ENCODE data around the gene ENKD1. TPM values are rescaled to one million over a fixed set of nuclear protein-coding genes. Genes with fewer than 3 reads are reported as not detected.

ENKD1 gene
- polyA plus RNA-seq, 1 donor, result 12.1 TPM

- H3K9me3 ChIP-seq (ENCODE audit: control insufficient read depth, low read depth, low read length), result no peaks in the 10 kb centered on the region
- no CpG with 5 or more reads among the region's 6 CpGs for WGBS (ENCODE audit: insufficient coverage, low lambda C conversion rate)
- H3K4me1 ChIP-seq (ENCODE audit: control insufficient read depth, insufficient read depth, low read length), result peaks cover 28% of the 10 kb centered on the region
- DNase-seq, result no peak
- no peak overlapping the region for H3K4me3 ChIP-seq (ENCODE audit: low read length)
- H3K27ac ChIP-seq (ENCODE audit: low read length), result no peak overlapping the region
- peaks cover 5% of the 10 kb centered on the region for H3K36me3 ChIP-seq (ENCODE audit: control insufficient read depth, insufficient read depth, low read length)
- peaks cover under 1% of the 10 kb centered on the region for H3K27me3 ChIP-seq (ENCODE audit: control insufficient read depth, insufficient read depth, low read length)
These were observed 2.7 kb downstream of the ENKD1 start for GRCh38 chr16:67663877-67664222.

GRCh38 chr16:67663151-67663876 is 3.2 kb downstream of the ENKD1 start:
- no peaks in the 10 kb centered on the region for H3K27me3 ChIP-seq (ENCODE audit: control insufficient read depth, insufficient read depth, low read length)
- WGBS (ENCODE audit: insufficient coverage, low lambda C conversion rate), result no CpG with 5 or more reads among the region's 25 CpGs
- peaks cover 8% of the 10 kb centered on the region for H3K36me3 ChIP-seq (ENCODE audit: control insufficient read depth, insufficient read depth, low read length)
- no peaks in the 10 kb centered on the region for H3K9me3 ChIP-seq (ENCODE audit: control insufficient read depth, low read depth, low read length)
- no peak for DNase-seq
- no peak overlapping the region for H3K27ac ChIP-seq (ENCODE audit: low read length)
- peaks cover 30% of the 10 kb centered on the region for H3K4me1 ChIP-seq (ENCODE audit: control insufficient read depth, insufficient read depth, low read length)
- no peak overlapping the region for H3K4me3 ChIP-seq (ENCODE audit: low read length)

GRCh38 chr16:67662653-67663010 is 3.9 kb downstream of the ENKD1 start:
- Histone ChIP-seq H3K4me3 (ENCODE audit: low read length) (no peak overlapping the region), H3K27me3 (ENCODE audit: control insufficient read depth, insufficient read depth, low read length) (no peaks in the 10 kb centered on the region), H3K27ac (ENCODE audit: low read length) (no peak overlapping the region), H3K36me3 (ENCODE audit: control insufficient read depth, insufficient read depth, low read length) (peaks cover 14% of the 10 kb centered on the region), H3K4me1 (ENCODE audit: control insufficient read depth, insufficient read depth, low read length) (peaks cover 28% of the 10 kb centered on the region), H3K9me3 (ENCODE audit: control insufficient read depth, low read depth, low read length) (no peaks in the 10 kb centered on the region)
- DNase-seq, result no peak

- 100% methylated on average over 1 of the region's 34 CpGs for WGBS (ENCODE audit: insufficient coverage, low lambda C conversion rate)
- no peak overlapping the region for H3K27ac ChIP-seq (ENCODE audit: low read length)
These were observed 4.5 kb downstream of the ENKD1 start for GRCh38 chr16:67661886-67662652.

GRCh38 chr16:67661101-67661761 is 5.3 kb downstream of the ENKD1 start:
- Histone ChIP-seq H3K4me1 (ENCODE audit: control insufficient read depth, insufficient read depth, low read length) (peaks cover 23% of the 10 kb centered on the region), H3K27ac (ENCODE audit: low read length) (peak overlapping the region; percentile 70), H3K9me3 (ENCODE audit: control insufficient read depth, low read depth, low read length) (no peaks in the 10 kb centered on the region), H3K27me3 (ENCODE audit: control insufficient read depth, insufficient read depth, low read length) (no peaks in the 10 kb centered on the region), H3K4me3 (ENCODE audit: low read length) (peak overlapping the region; percentile 40), H3K36me3 (ENCODE audit: control insufficient read depth, insufficient read depth, low read length) (peaks cover 19% of the 10 kb centered on the region)
- no peak for DNase-seq
- no CpG with 5 or more reads among the region's 39 CpGs for WGBS (ENCODE audit: insufficient coverage, low lambda C conversion rate)

More at GRCh38 chr16:67661886-67662652, 4.5 kb downstream of the ENKD1 start:
- no peaks in the 10 kb centered on the region for H3K27me3 ChIP-seq (ENCODE audit: control insufficient read depth, insufficient read depth, low read length)
- H3K4me1 ChIP-seq (ENCODE audit: control insufficient read depth, insufficient read depth, low read length), result peaks cover 23% of the 10 kb centered on the region
- peaks cover 19% of the 10 kb centered on the region for H3K36me3 ChIP-seq (ENCODE audit: control insufficient read depth, insufficient read depth, low read length)
- no peak for DNase-seq
- no peaks in the 10 kb centered on the region for H3K9me3 ChIP-seq (ENCODE audit: control insufficient read depth, low read depth, low read length)
- H3K4me3 ChIP-seq (ENCODE audit: low read length), result no peak overlapping the region

- Histone ChIP-seq H3K27me3 (ENCODE audit: control insufficient read depth, insufficient read depth, low read length) (peaks cover 4% of the 10 kb centered on the region), H3K4me3 (ENCODE audit: low read length) (peak within 1 kb of the TSS; percentile 93), H3K4me1 (ENCODE audit: control insufficient read depth, insufficient read depth, low read length) (peaks cover 17% of the 10 kb centered on the region), H3K27ac (ENCODE audit: low read length) (peak within 1 kb of the TSS; percentile 89), H3K9me3 (ENCODE audit: control insufficient read depth, low read depth, low read length) (no peaks in the 10 kb centered on the region), H3K36me3 (ENCODE audit: control insufficient read depth, insufficient read depth, low read length) (peaks cover 19% of the 10 kb centered on the region)
- WGBS (ENCODE audit: insufficient coverage, low lambda C conversion rate), result no CpG with 5 or more reads among the region's 48 CpGs
- peak; percentile 93 to 94 for DNase-seq
These were observed 6.0 kb downstream of the ENKD1 start, which contains the start of gene PARD6A for GRCh38 chr16:67660564-67661028. Gene PARD6A (plus strand): TSS chr16:67660960. CDS start chr16:67661039, 79 bp downstream.

- no CpG with 5 or more reads among the region's 83 CpGs for WGBS (ENCODE audit: insufficient coverage, low lambda C conversion rate)
These were observed 6.6 kb downstream of the ENKD1 start, which contains the start of gene ACD for GRCh38 chr16:67659675-67660563. Gene ACD (minus strand): TSS chr16:67660260. CDS start chr16:67660220, 40 bp downstream.

GRCh38 chr16:67658849-67659674 is 7.5 kb downstream of the ENKD1 start:
- Histone ChIP-seq H3K9me3 (ENCODE audit: control insufficient read depth, low read depth, low read length) (no peaks in the 10 kb centered on the region), H3K27me3 (ENCODE audit: control insufficient read depth, insufficient read depth, low read length) (peaks cover 19% of the 10 kb centered on the region), H3K4me3 (ENCODE audit: low read length) (peak overlapping the region; percentile 93), H3K27ac (ENCODE audit: low read length) (no peak overlapping the region), H3K36me3 (ENCODE audit: control insufficient read depth, insufficient read depth, low read length) (peaks cover 19% of the 10 kb centered on the region), H3K4me1 (ENCODE audit: control insufficient read depth, insufficient read depth, low read length) (peaks cover 17% of the 10 kb centered on the region)
- WGBS (ENCODE audit: insufficient coverage, low lambda C conversion rate), result no CpG with 5 or more reads among the region's 21 CpGs
- no peak for DNase-seq

More at GRCh38 chr16:67659675-67660563, 6.6 kb downstream of the ENKD1 start, which contains the start of gene ACD:
- peak within 1 kb of the TSS; percentile 89 for H3K27ac ChIP-seq (ENCODE audit: low read length)
- H3K9me3 ChIP-seq (ENCODE audit: control insufficient read depth, low read depth, low read length), result no peaks in the 10 kb centered on the region
- peaks cover 19% of the 10 kb centered on the region for H3K36me3 ChIP-seq (ENCODE audit: control insufficient read depth, insufficient read depth, low read length)
- DNase-seq, result peak; percentile 89 to 91
- peaks cover 11% of the 10 kb centered on the region for H3K27me3 ChIP-seq (ENCODE audit: control insufficient read depth, insufficient read depth, low read length)
- H3K4me3 ChIP-seq (ENCODE audit: low read length), result peak within 1 kb of the TSS; percentile 93
- H3K4me1 ChIP-seq (ENCODE audit: control insufficient read depth, insufficient read depth, low read length), result peaks cover 17% of the 10 kb centered on the region

Data from large intestine (tissue), 3 donors.